K562 (cell line): ENCODE measurements around the gene ARAP1. TPM values are rescaled to one million over a fixed set of nuclear protein-coding genes. Genes with fewer than 3 reads are reported as not detected.
"Not testable (repeated sequence)": the region's sequence is repeated elsewhere in the genome, so short reads cannot be mapped to it uniquely, and the experiment has no call there.

Experiments used
- ATAC-seq: fragments of 200-7000 bp; cut with Tn5 transposase; 3 replicates; pipeline ENCODE4 v1.9.1; 2020; ENCODE audit warnings: moderate library complexity
- BruUV-seq: library from RNA; stranded (reverse); fragments of 400-500 nt; replicated peaks from 2 replicates; lab custom pipeline; 2021; lab: Mats Ljungman, UMichigan
- CTCF ChIA-PET: fragments of 300-600 bp; formaldehyde crosslinking; extraction: SDS; loops from one replicate; lab custom pipeline; 2021; ENCODE audit warnings: low intra/inter-chr PET ratio; lab: Yijun Ruan, JAX
- POLR2A ChIA-PET: fragments of 300-600, 350-650 bp; sonication (Branson Sonifier 250); formaldehyde crosslinking; extraction: SDS; loops from one replicate; lab custom pipeline; 2021; ENCODE audit warnings: antibody characterized with exemption, inconsistent platforms; lab: Yijun Ruan, JAX
- DNase-seq, 4 experiments: peaks; one replicate each; pipeline versions ENCODE4 v3.0.0 to v3.0.0-alpha.2; 2011 to 2018; ENCODE audit warnings: low spot score in 3 of 4, mixed read lengths in 3 of 4; ENCODE audit errors: extremely low read depth in 1 of 4
- FAIRE-seq: peaks from 2 replicates; lab custom pipeline; 2011; peaks lifted over from hg19 to GRCh38; lab: Jason Lieb, UNC
- H2AFZ ChIP-seq: 2 replicates; pipeline ENCODE4 v1.6.0; 2011; ENCODE audit warnings: low read depth, low read length, control low read depth, inconsistent platforms
- H3K27ac ChIP-seq: fragments of 200-600 bp; 3 replicates; pipeline ENCODE4 v1.8.0; 2011; ENCODE audit warnings: low read depth, mild to moderate bottlenecking, control low read depth, inconsistent platforms, low read length, moderate library complexity, mixed read lengths; ENCODE audit errors: extremely low read depth
- H3K27me3 ChIP-seq, 2 experiments: fragments of 300-600 bp in 1 of 2; 2 replicates in 1 of 2; 3 replicates in 1 of 2; pipeline versions ENCODE4 v1.6.0 to v1.8.0; 2011; ENCODE audit warnings: inconsistent platforms in 2 of 2, low read length in 2 of 2, mild to moderate bottlenecking in 1 of 2, mixed read lengths in 1 of 2, moderate library complexity in 1 of 2; ENCODE audit not compliant: control insufficient read depth in 2 of 2, insufficient read depth in 2 of 2
- H3K36me3 ChIP-seq: fragments of 300-600 bp; 3 replicates; pipeline ENCODE4 v1.8.0; 2011; ENCODE audit warnings: mild to moderate bottlenecking, low read length, inconsistent platforms; ENCODE audit not compliant: control insufficient read depth, insufficient read depth
- H3K4me1 ChIP-seq, 2 experiments: fragments of 200-600 bp in 1 of 2; replicated peaks in 1 of 2; 2 replicates in 1 of 2; 3 replicates in 1 of 2; pipeline versions ENCODE4 v1.5.1 to v1.8.0; 2011; ENCODE audit warnings: inconsistent platforms in 2 of 2, low read length in 2 of 2, mild to moderate bottlenecking in 1 of 2, mixed read lengths in 1 of 2, moderate library complexity in 1 of 2; ENCODE audit not compliant: control insufficient read depth in 2 of 2, insufficient read depth in 2 of 2
- H3K4me2 ChIP-seq: 2 replicates; pipeline ENCODE4 v1.6.1; 2011; ENCODE audit warnings: low read length, control low read depth, inconsistent platforms, mixed read lengths; ENCODE audit not compliant: insufficient read depth
- H3K4me3 ChIP-seq: fragments of 200-600 bp; sonication (generic), shearing (Covaris generic); 2 replicates; pipeline ENCODE4 v1.5.1; 2016; ENCODE audit warnings: control low read depth, inconsistent platforms
- H3K79me2 ChIP-seq: fragments of 200-600 bp; 3 replicates; pipeline ENCODE4 v1.8.0; 2011; ENCODE audit warnings: low read length, inconsistent platforms; ENCODE audit not compliant: control insufficient read depth, insufficient read depth
- H3K9ac ChIP-seq, 2 experiments: 2 replicates each; pipeline versions ENCODE4 v1.6.0 to v1.6.1; 2011; ENCODE audit warnings: low read depth in 2 of 2, low read length in 2 of 2, control low read depth in 1 of 2, inconsistent platforms in 1 of 2, mild to moderate bottlenecking in 1 of 2, mixed read lengths in 1 of 2; ENCODE audit not compliant: insufficient read depth in 1 of 2
- H3K9me1 ChIP-seq: one replicate; pipeline ENCODE4 v1.6.0; 2011; ENCODE audit warnings: inconsistent platforms, mild to moderate bottlenecking, low read length, moderate library complexity; ENCODE audit not compliant: control insufficient read depth, insufficient read depth
- H3K9me3 ChIP-seq: replicated peaks from 2 replicates; pipeline ENCODE4 v1.5.1; 2011; ENCODE audit warnings: low read depth, low read length, inconsistent platforms; ENCODE audit not compliant: control insufficient read depth, insufficient read depth
- H4K20me1 ChIP-seq: replicated peaks from 2 replicates; pipeline ENCODE4 v1.6.1; 2011; ENCODE audit warnings: low read length, inconsistent platforms, mixed read lengths; ENCODE audit not compliant: control insufficient read depth, insufficient read depth
- ATF3 ChIP-seq, 2 experiments: fragments of 450-650 bp in 1 of 2; sonication (generic) in 1 of 2; formaldehyde crosslinking in 1 of 2; IDR thresholded peaks in 1 of 2; conservative IDR thresholded peaks in 1 of 2; 2 replicates each; pipeline versions ENCODE4 v1.6.1 to v1.8.1; 2016 to 2023; ENCODE audit warnings: mild to moderate bottlenecking in 2 of 2, moderate library complexity in 2 of 2, inconsistent platforms in 1 of 2, missing genetic modification reagents in 1 of 2
- FOSL1 ChIP-seq: fragments of 200-800 bp; sonication (Bioruptor generic); conservative IDR thresholded peaks from 2 replicates; pipeline ENCODE4 v1.6.1; 2016; ENCODE audit warnings: missing genetic modification characterization, missing compliant biosample characterization
- WGBS: fragments of 100-300 bp; shearing (Covaris generic); methylation state at CpG from one replicate; pipeline ENCODE4 v1.1.6; 2016; ENCODE audit warnings: low coverage, mixed read lengths; ENCODE audit not compliant: insufficient coverage; ENCODE audit errors: missing lambda C conversion rate; 5-methylcytosine and 5-hydroxymethylcytosine counted together
- in situ Hi-C: fragments of 300-500 bp; cut with MboI; formaldehyde crosslinking; loops from 4 replicates; pipeline ENCODE4 v1.15.0; 2018; ENCODE audit warnings: inconsistent platforms, mixed read lengths
- intact Hi-C: fragments of 100-400 bp; cut with micrococcal nuclease; formaldehyde crosslinking; loops from 2 replicates; pipeline ENCODE4 v1.14.2; 2022
- polyA plus RNA-seq, 8 experiments: library from polyadenylated mRNA; depleted of rRNA in 4 of 8; stranded (reverse) in 5 of 8; unstranded in 3 of 8; fragments of >200 nt; fragmentation: Nextera tagmentation in 2 of 8; fragmentation: Illumina TruSeq in 1 of 8; extraction: Ambion mirVana in 2 of 8; extraction: Trizol in 1 of 8; gene quantifications; 2 replicates each; pipeline versions ENCODE4 v1.2.1 to v1.2.3, GENCODE V29; 2011 to 2014; ENCODE audit warnings: inconsistent platforms in 1 of 8, missing spikeins in 1 of 8
- total RNA-seq, 7 experiments: library from RNA; depleted of rRNA in 6 of 7; stranded (reverse); fragments of >200 nt in 6 of 7; fragmentation: Illumina TruSeq in 2 of 7; extraction: Trizol in 2 of 7; gene quantifications; 2 replicates each; pipeline versions ENCODE4 v1.2.1 to v1.2.3, GENCODE V29; 2011 to 2021; ENCODE audit warnings: low replicate concordance in 1 of 7

ARAP1 gene
- total and polyA plus RNA-seq, 9 of the 15 experiments (the other 6 are each of a cell fraction or from before 2014, with no cell fraction given) = 0.23 to 67.0 (median 24.6) TPM

- H3K27ac ChIP-seq; H3K4me3 ChIP-seq; BruUV-seq; H3K36me3 ChIP-seq; H4K20me1 ChIP-seq; H3K79me2 ChIP-seq; intact Hi-C loops; H3K9ac ChIP-seq; CTCF ChIA-PET; ATAC-seq; H3K9me3 ChIP-seq; FAIRE-seq; DNase-seq; H3K4me2 ChIP-seq; H3K9me1 ChIP-seq; in situ Hi-C loops; H3K27me3 ChIP-seq; H2AFZ ChIP-seq; TF ChIP-seq ATF3 (CRISPR knock-in tag; conservative IDR thresholded peaks at IDR 0.05): not testable (repeated sequence)
- POLR2A ChIA-PET = interaction anchor here (1.3 kb wide), 1 partner anchor 15 kb away, joined by 13 read pairs; no protein-coding TSS in a partner anchor
- WGBS = 60% methylated on average over 7 of the region's 7 CpGs
- H3K4me1 ChIP-seq = peaks cover 40 to 61% of the 10 kb centered on the region in 2 experiments
- peak; percentile 61 for TF ChIP-seq ATF3 (IDR thresholded peaks at IDR 0.05)
- peak; percentile 66 for TF ChIP-seq FOSL1 (tag)
Observed at GRCh38 chr11:72791228-72791627, 39.0 kb upstream of the ARAP1 start.
